ENCODE measurements around the gene ARMH4. TPM values are rescaled to one million over a fixed set of nuclear protein-coding genes. Genes with fewer than 3 reads are reported as not detected.
A peak's percentile ranks its signal among the peaks of the same experiment; 100 is the strongest.

ARMH4 gene
- 8.0 and 16.2 TPM in 2 replicates for total RNA-seq

GRCh38 chr14:58152014-58152857 lies at the start of gene ARMH4:
TSS of gene ARMH4 (minus strand) at chr14:58152213. CDS start at chr14:58139358, 12,855 bp downstream.
- peak; percentile 69 for DNase-seq (ENCODE audit: low read depth)

GRCh38 chr14:58200846-58201245 lies 48.8 kb upstream of the ARMH4 start:
- DNase-seq (ENCODE audit: low read depth), result no peak

- no peak for DNase-seq (ENCODE audit: low read depth)
Observed at GRCh38 chr14:58200480-58200841, 48.4 kb upstream of the ARMH4 start.

- peak; percentile 62 for DNase-seq (ENCODE audit: low read depth)
Observed at GRCh38 chr14:58199726-58200479, 47.9 kb upstream of the ARMH4 start, which contains the start of gene ACTR10. TSS of gene ACTR10 (plus strand) at chr14:58200149. CDS start at chr14:58200218, 69 bp downstream.

- no peak for DNase-seq (ENCODE audit: low read depth)
Observed at GRCh38 chr14:58198086-58198485, 46.1 kb upstream of the ARMH4 start.

- DNase-seq (ENCODE audit: low read depth), result peak; percentile 45
Observed at GRCh38 chr14:58196198-58196597, 44.2 kb upstream of the ARMH4 start.

GRCh38 chr14:58193542-58193941 lies 41.5 kb upstream of the ARMH4 start:
- peak; percentile 82 for DNase-seq (ENCODE audit: low read depth)

- no peak for DNase-seq (ENCODE audit: low read depth)
Observed at GRCh38 chr14:58191763-58192601, 40.0 kb upstream of the ARMH4 start.

GRCh38 chr14:58189176-58189575 lies 37.2 kb upstream of the ARMH4 start:
- no peak for DNase-seq (ENCODE audit: low read depth)

- DNase-seq (ENCODE audit: low read depth), result no peak
Observed at GRCh38 chr14:58177125-58177524, 25.1 kb upstream of the ARMH4 start.

- DNase-seq (ENCODE audit: low read depth), result peak; percentile 93
Observed at GRCh38 chr14:58171090-58171489, 19.1 kb upstream of the ARMH4 start.

GRCh38 chr14:58167891-58168290 lies 15.9 kb upstream of the ARMH4 start:
- DNase-seq (ENCODE audit: low read depth), result no peak

- DNase-seq (ENCODE audit: low read depth), result no peak
Observed at GRCh38 chr14:58167057-58167456, 15.0 kb upstream of the ARMH4 start.

GRCh38 chr14:58166005-58166983 lies 14.3 kb upstream of the ARMH4 start:
- DNase-seq (ENCODE audit: low read depth), result peak; percentile 85

GRCh38 chr14:58160561-58160960 lies 8.5 kb upstream of the ARMH4 start:
- peak; percentile 79 for DNase-seq (ENCODE audit: low read depth)

GRCh38 chr14:58151133-58152013 lies 640 bp downstream of the ARMH4 start:
- no peak for DNase-seq (ENCODE audit: low read depth)

GRCh38 chr14:58150243-58150805 lies 1.7 kb downstream of the ARMH4 start:
- no peak for DNase-seq (ENCODE audit: low read depth)

GRCh38 chr14:58149196-58149595 lies 2.8 kb downstream of the ARMH4 start:
- DNase-seq (ENCODE audit: low read depth), result no peak

GRCh38 chr14:58146399-58146798 lies 5.6 kb downstream of the ARMH4 start:
- DNase-seq (ENCODE audit: low read depth), result no peak
